Thoracic aorta (tissue), 2 donors: ENCODE results near the gene FBXL19. TPM values are rescaled to one million over a fixed set of nuclear protein-coding genes. Genes with fewer than 3 reads are reported as not detected.
A peak's percentile ranks its signal among the peaks of the same experiment; 100 is the strongest.

Source experiments
- ATAC-seq: fragments of 150-250 bp; one replicate; pipeline ENCODE4 v1.8.0; 2017; ENCODE audit warnings: low read depth; ENCODE audit not compliant: insufficient number of reproducible peaks, low FRiP score
- DNase-seq: peaks from one replicate; pipeline ENCODE4 v3.0.0-alpha.2; 2020; ENCODE audit warnings: low spot score
- H3K27ac ChIP-seq, 2 donors: fragments of 200-600 bp; sonication (generic); 1 replicate in 1 of 2; 2 replicates in 1 of 2; pipeline ENCODE4 v1.5.1; 2016; ENCODE audit warnings: mild to moderate bottlenecking in 2 of 2, moderate library complexity in 2 of 2
- H3K27me3 ChIP-seq: fragments of 200-600 bp; sonication (generic); replicated peaks from 2 replicates; pipeline ENCODE4 v1.6.0; 2016; ENCODE audit warnings: mild to moderate bottlenecking; ENCODE audit not compliant: insufficient read depth
- H3K36me3 ChIP-seq: fragments of 200-600 bp; sonication (generic); one replicate; pipeline ENCODE4 v1.5.1; 2016
- H3K4me1 ChIP-seq, 2 donors: fragments of 200-600 bp; sonication (generic); 1 replicate in 1 of 2; 2 replicates in 1 of 2; pipeline versions ENCODE4 v1.5.1 to v1.6.0; 2016; ENCODE audit warnings: low read depth in 2 of 2, mild to moderate bottlenecking in 1 of 2; ENCODE audit not compliant: control insufficient read depth in 1 of 2
- H3K4me3 ChIP-seq: fragments of 200-600 bp; sonication (generic); 2 replicates; pipeline ENCODE4 v1.5.1; 2016; ENCODE audit warnings: mild to moderate bottlenecking
- H3K9me3 ChIP-seq: fragments of 200-600 bp; sonication (generic); 2 replicates; pipeline ENCODE4 v1.5.1; 2016
- CTCF ChIP-seq: fragments of 200-600 bp; sonication (generic); IDR thresholded peaks from one replicate; pipeline ENCODE4 v1.5.1; 2019; ENCODE audit warnings: antibody characterized with exemption
- total RNA-seq, 2 donors: library from RNA; depleted of rRNA; stranded (reverse); fragments of >200 nt; gene quantifications; one replicate each; pipeline versions ENCODE4 v1.1.0 to v1.2.3, GENCODE V29; 2016

Gene FBXL19
- total RNA-seq, 2 donors from 2014 or later, result 14.5 to 18.7 TPM

- no peak for ATAC-seq
- DNase-seq, result no peak
- peaks cover 7 to 32% of the 10 kb centered on the region in 2 donors for H3K4me1 ChIP-seq
- H3K36me3 ChIP-seq, result no peaks in the 10 kb centered on the region
- H3K9me3 ChIP-seq, result no peaks in the 10 kb centered on the region
- no peak for TF ChIP-seq CTCF
- H3K27ac ChIP-seq, result peak overlapping the region; percentile 62 to 83
- H3K4me3 ChIP-seq, result peak overlapping the region; percentile 77
- no peaks in the 10 kb centered on the region for H3K27me3 ChIP-seq
Measured at GRCh38 chr16:30996324-30996984, 73.1 kb downstream of the FBXL19 start.

- ATAC-seq (peak; percentile 85), DNase-seq (peak; percentile 45)
- TF ChIP-seq CTCF, result no peak
- Histone ChIP-seq H3K4me1 (peaks cover 7 to 32% of the 10 kb centered on the region in 2 donors), H3K9me3 (no peaks in the 10 kb centered on the region), H3K27ac (peak overlapping the region; percentile 83 to 86), H3K4me3 (peak overlapping the region; percentile 77), H3K27me3 (no peaks in the 10 kb centered on the region), H3K36me3 (no peaks in the 10 kb centered on the region)
Measured at GRCh38 chr16:30996985-30997724, 73.8 kb downstream of the FBXL19 start.

- H3K4me3 ChIP-seq, result peak overlapping the region; percentile 77
- H3K9me3 ChIP-seq, result no peaks in the 10 kb centered on the region
- no peak for TF ChIP-seq CTCF
- H3K4me1 ChIP-seq, result peaks cover 7 to 32% of the 10 kb centered on the region in 2 donors
- peak overlapping the region; percentile 83 to 86 for H3K27ac ChIP-seq
- no peaks in the 10 kb centered on the region for H3K36me3 ChIP-seq
- ATAC-seq (peak; percentile 37), DNase-seq (no peak)
- H3K27me3 ChIP-seq, result no peaks in the 10 kb centered on the region
Measured at GRCh38 chr16:30997725-30998711, 74.6 kb downstream of the FBXL19 start.

Other genes with a start within 250 kb of the FBXL19 start
- 10 to 100 TPM; 39.9 to 86.1 TPM for gene SRCAP, start 224.4 kb upstream of the FBXL19 start, total RNA-seq
- 10 to 100 TPM; 25.6 to 26.4 TPM for gene PHKG2, start 175.1 kb upstream of the FBXL19 start, total RNA-seq
- 1 to 10 TPM in 1 of 2 donors, under 1 TPM in 1; 0.27 to 1.2 TPM for gene CFAP119, start 161.5 kb upstream of the FBXL19 start, total RNA-seq
- gene RNF40, start 161.2 kb upstream of the FBXL19 start, total RNA-seq, result 100 to 1,000 TPM; 109 to 112 TPM
- gene ZNF629, start 136.4 kb upstream of the FBXL19 start, total RNA-seq, result 10 to 100 TPM; 10.7 to 18.8 TPM
- gene BCL7C, start 29.5 kb upstream of the FBXL19 start, total RNA-seq, result 10 to 100 TPM; 35.6 to 55.2 TPM
- gene CTF1, start 27.0 kb upstream of the FBXL19 start, total RNA-seq, result 1 to 10 TPM; 3.8 TPM
- 10 to 100 TPM; 19.0 to 35.7 TPM for gene ORAI3, start 25.5 kb downstream of the FBXL19 start, total RNA-seq
- 10 to 100 TPM in 1 of 2 donors, 1 to 10 TPM in 1; 7.4 to 14.6 TPM for gene SETD1A, start 34.2 kb downstream of the FBXL19 start, total RNA-seq
- 10 to 100 TPM; 16.4 to 26.8 TPM for gene HSD3B7, start 61.6 kb downstream of the FBXL19 start, total RNA-seq
- gene STX1B, start 87.1 kb downstream of the FBXL19 start, total RNA-seq, result 1 to 10 TPM in 1 of 2 donors, under 1 TPM in 1; 0.68 to 1.6 TPM
- 10 to 100 TPM; 39.3 to 50.5 TPM for gene STX4, start 110.0 kb downstream of the FBXL19 start, total RNA-seq
- 10 to 100 TPM; 10.3 to 14.5 TPM for gene ZNF668, start 150.7 kb downstream of the FBXL19 start, total RNA-seq
- 10 to 100 TPM; 10.2 to 17.9 TPM for gene ZNF646, start 150.8 kb downstream of the FBXL19 start, total RNA-seq
- 10 to 100 TPM; 10.6 to 13.7 TPM for gene PRSS53, start 165.4 kb downstream of the FBXL19 start, total RNA-seq
- 100 to 1,000 TPM in 1 of 2 donors, 10 to 100 TPM in 1; 88.7 to 187 TPM for gene VKORC1, start 171.2 kb downstream of the FBXL19 start, total RNA-seq
- gene BCKDK, start 184.8 kb downstream of the FBXL19 start, total RNA-seq, result 10 to 100 TPM; 35.1 to 58.5 TPM
- 10 to 100 TPM; 62.5 to 75.7 TPM for gene KAT8, start 194.1 kb downstream of the FBXL19 start, total RNA-seq
- not detected for gene PRSS8, start 212.2 kb downstream of the FBXL19 start, total RNA-seq
- gene PRSS36, start 226.5 kb downstream of the FBXL19 start, total RNA-seq, result 10 to 100 TPM in 1 of 2 donors, 1 to 10 TPM in 1; 1.3 to 14.8 TPM